HCT116 (cell line): ENCODE data around the gene LRRC42. TPM values are rescaled to one million over a fixed set of nuclear protein-coding genes. Genes with fewer than 3 reads are reported as not detected.

Experiments used
- ATAC-seq: fragments of 200-7000 bp; cut with Tn5 transposase; 2 replicates; pipeline ENCODE4 v1.9.1; 2020; ENCODE audit warnings: mild to moderate bottlenecking, moderate library complexity
- BruUV-seq: library from RNA; stranded (reverse); fragments of 400-500 nt; replicated peaks from 2 replicates; lab custom pipeline; 2021; lab: Mats Ljungman, UMichigan
- CTCF ChIA-PET: fragments of 300-600 bp; sonication (Branson Sonifier 250); formaldehyde crosslinking; loops from one replicate; lab custom pipeline; 2021; ENCODE audit warnings: antibody characterized with exemption; lab: Charles Lee
- POLR2A ChIA-PET: fragments of 300-600, 350-600 bp; sonication (Branson Sonifier 250); formaldehyde crosslinking; loops from one replicate; lab custom pipeline; 2021; ENCODE audit warnings: antibody characterized with exemption; lab: Charles Lee
- RAD21 ChIA-PET, 2 experiments: fragments of 300-600 bp; sonication (Branson Sonifier 250); formaldehyde crosslinking; loops; one replicate each; lab custom pipeline; 2023; ENCODE audit warnings: low total read pairs in 2 of 2; ENCODE audit not compliant: uncharacterized antibody in 2 of 2, unreplicated experiment in 2 of 2, low non-redundant PET in 1 of 2; lab: Charles Lee
- DNase-seq: peaks from one replicate; pipeline ENCODE4 v3.0.0-alpha.2; 2010; ENCODE audit warnings: low read depth, low spot score
- H2AFZ ChIP-seq: fragments of 200-600 bp; shearing (Covaris generic), sonication (generic); 2 replicates; pipeline ENCODE4 v1.6.1; 2017; ENCODE audit warnings: low read depth, mixed run types, mixed read lengths, antibody characterized with exemption, low read length; ENCODE audit not compliant: poor library complexity, severe bottlenecking
- H3K27ac ChIP-seq: 2 replicates; pipeline ENCODE4 v1.5.1; 2012; ENCODE audit warnings: low read depth, low read length
- H3K27me3 ChIP-seq: fragments of 200-600 bp; sonication (generic); 2 replicates; pipeline ENCODE4 v1.6.1; 2016; ENCODE audit warnings: mixed run types, low read length, mixed read lengths; ENCODE audit not compliant: insufficient read depth
- H3K36me3 ChIP-seq, 2 experiments: fragments of 200-500 bp in 1 of 2; fragments of 200-600 bp in 1 of 2; sonication (Bioruptor generic) in 1 of 2; sonication (generic) in 1 of 2; 2 replicates each; pipeline versions ENCODE4 v1.5.1 to v1.6.1; 2014 to 2016; ENCODE audit warnings: low read length in 2 of 2, inconsistent platforms in 1 of 2, mixed read lengths in 1 of 2, mixed run types in 1 of 2; ENCODE audit not compliant: insufficient read depth in 2 of 2, control insufficient read depth in 1 of 2
- H3K4me1 ChIP-seq, 2 experiments: fragments of 200-600 bp in 1 of 2; sonication (generic) in 1 of 2; 2 replicates each; pipeline versions ENCODE4 v1.5.1 to v1.6.1; 2012 to 2017; ENCODE audit warnings: low read length in 2 of 2, inconsistent platforms in 1 of 2, mild to moderate bottlenecking in 1 of 2, mixed read lengths in 1 of 2, mixed run types in 1 of 2, moderate library complexity in 1 of 2; ENCODE audit not compliant: insufficient read depth in 2 of 2, control insufficient read depth in 1 of 2
- H3K4me2 ChIP-seq: fragments of 200-600 bp; sonication (generic); 2 replicates; pipeline ENCODE4 v1.6.1; 2017; ENCODE audit warnings: mixed run types, low read length, mixed read lengths
- H3K4me3 ChIP-seq, 2 experiments: fragments of 200-600 bp in 1 of 2; sonication (generic) in 1 of 2; replicated peaks in 1 of 2; 2 replicates each; pipeline ENCODE4 v1.5.1; 2011 to 2016; ENCODE audit warnings: low read length in 2 of 2, control low read depth in 1 of 2, low read depth in 1 of 2, mild to moderate bottlenecking in 1 of 2, mixed read lengths in 1 of 2, mixed run types in 1 of 2
- H3K79me2 ChIP-seq: fragments of 200-600 bp; sonication (generic); 2 replicates; pipeline ENCODE4 v1.6.1; 2017; ENCODE audit warnings: mild to moderate bottlenecking, mixed run types, low read length, moderate library complexity, mixed read lengths; ENCODE audit not compliant: insufficient read depth
- H3K9ac ChIP-seq: fragments of 200-600 bp; sonication (generic); 2 replicates; pipeline ENCODE4 v1.6.1; 2016; ENCODE audit warnings: low read length, mixed read lengths
- H3K9me2 ChIP-seq: fragments of 200-600 bp; sonication (generic), shearing (Covaris generic); 2 replicates; pipeline ENCODE4 v1.6.1; 2017; ENCODE audit warnings: mixed run types, mild to moderate bottlenecking, moderate library complexity; ENCODE audit not compliant: insufficient read depth
- H3K9me3 ChIP-seq, 2 experiments: fragments of 200-500 bp in 1 of 2; fragments of 200-600 bp in 1 of 2; sonication (Bioruptor generic) in 1 of 2; sonication (generic) in 1 of 2; 2 replicates each; pipeline ENCODE4 v1.6.1; 2014 to 2017; ENCODE audit warnings: low read length in 2 of 2, mixed read lengths in 2 of 2, inconsistent platforms in 1 of 2, low read depth in 1 of 2, mild to moderate bottlenecking in 1 of 2, mixed run types in 1 of 2, moderate library complexity in 1 of 2; ENCODE audit not compliant: control insufficient read depth in 1 of 2, insufficient read depth in 1 of 2
- H4K20me1 ChIP-seq: fragments of 200-600 bp; sonication (generic), shearing (Covaris generic); 2 replicates; pipeline ENCODE4 v1.6.1; 2017; ENCODE audit warnings: mixed run types, mild to moderate bottlenecking, moderate library complexity; ENCODE audit not compliant: insufficient read depth
- CBX3 ChIP-seq: IDR thresholded peaks from 2 replicates; pipeline ENCODE4 v1.6.1; 2012; ENCODE audit warnings: low read depth
- EGR1 ChIP-seq: IDR thresholded peaks from 2 replicates; pipeline ENCODE4 v1.6.1; 2012; ENCODE audit warnings: low read depth
- ELF1 ChIP-seq: IDR thresholded peaks from 2 replicates; pipeline ENCODE4 v1.6.1; 2012; ENCODE audit warnings: low read depth, borderline replicate concordance
- EZH2 ChIP-seq: fragments of 200-600 bp; sonication (generic); IDR thresholded peaks from 2 replicates; pipeline ENCODE4 v1.6.1; 2017; ENCODE audit warnings: antibody characterized with exemption, mixed run types
- EZH2phosphoT487 ChIP-seq: fragments of 200-600 bp; IDR thresholded peaks from 2 replicates; pipeline ENCODE4 v1.6.1; 2018; ENCODE audit warnings: antibody characterized with exemption, borderline replicate concordance
- JUND ChIP-seq: IDR thresholded peaks from 2 replicates; pipeline ENCODE4 v1.6.1; 2012
- SIN3A ChIP-seq: IDR thresholded peaks from 2 replicates; pipeline ENCODE4 v1.6.1; 2012; ENCODE audit warnings: low read depth
- SRF ChIP-seq: IDR thresholded peaks from 2 replicates; pipeline ENCODE4 v1.6.1; 2012; ENCODE audit warnings: low read depth
- TCF7L2 ChIP-seq: IDR thresholded peaks from 2 replicates; pipeline ENCODE4 v1.7.0; 2011; ENCODE audit warnings: borderline replicate concordance, inconsistent platforms; ENCODE audit not compliant: insufficient read depth, insufficient read length; ENCODE audit errors: extremely low read depth
- YY1 ChIP-seq: IDR thresholded peaks from 2 replicates; pipeline ENCODE4 v1.6.1; 2011; ENCODE audit warnings: low read length, low read depth, moderate library complexity, mild to moderate bottlenecking; ENCODE audit not compliant: insufficient replicate concordance; ENCODE audit errors: extremely low read depth
- intact Hi-C: fragments of 100-400 bp; cut with micrococcal nuclease; formaldehyde crosslinking; loops from 2 replicates; pipeline ENCODE4 v1.10.0; 2022
- total RNA-seq: library from RNA; stranded (reverse); gene quantifications from one replicate; pipeline ENCODE4 v1.2.1, GENCODE V29; 2021; ENCODE audit not compliant: unreplicated experiment
- TF ChIP-seq, protein P1 (sequence below): IDR thresholded peaks from 2 replicates; pipeline ENCODE4 v1.6.1; 2011; ENCODE audit warnings: mild to moderate bottlenecking, low read length, moderate library complexity; ENCODE audit not compliant: insufficient replicate concordance; ENCODE audit errors: extremely low read depth
- TF ChIP-seq, protein P2 (sequence below): IDR thresholded peaks from 2 replicates; pipeline ENCODE4 v1.6.1; 2012; ENCODE audit warnings: low read depth

The LRRC42 gene
- total RNA-seq, 1 experiment from 2014 or later, result 62.5 TPM

DNA sequence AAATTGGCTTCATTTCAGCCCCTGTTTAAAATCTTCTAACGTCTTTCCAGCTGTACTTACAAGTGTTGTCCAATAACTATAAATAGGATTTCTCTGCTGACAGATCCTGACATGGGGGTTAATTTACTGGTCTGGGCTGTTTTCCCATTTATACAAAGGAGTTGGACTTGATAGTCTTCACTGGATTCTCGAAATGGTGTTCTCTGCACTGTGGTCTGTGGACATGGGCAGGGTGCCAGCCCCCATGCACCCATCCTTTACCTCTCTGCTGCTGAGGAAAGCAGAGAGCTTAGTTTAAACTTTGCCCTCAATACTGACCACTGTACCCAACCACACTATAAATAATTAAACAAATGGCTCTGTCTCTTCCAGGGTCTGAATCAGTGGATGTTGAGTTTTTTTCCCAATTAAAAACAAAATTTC, 46.9 kb upstream of the LRRC42 start:
- no peak overlapping the region for H2AFZ ChIP-seq
- ATAC-seq, result no peak

DNA sequence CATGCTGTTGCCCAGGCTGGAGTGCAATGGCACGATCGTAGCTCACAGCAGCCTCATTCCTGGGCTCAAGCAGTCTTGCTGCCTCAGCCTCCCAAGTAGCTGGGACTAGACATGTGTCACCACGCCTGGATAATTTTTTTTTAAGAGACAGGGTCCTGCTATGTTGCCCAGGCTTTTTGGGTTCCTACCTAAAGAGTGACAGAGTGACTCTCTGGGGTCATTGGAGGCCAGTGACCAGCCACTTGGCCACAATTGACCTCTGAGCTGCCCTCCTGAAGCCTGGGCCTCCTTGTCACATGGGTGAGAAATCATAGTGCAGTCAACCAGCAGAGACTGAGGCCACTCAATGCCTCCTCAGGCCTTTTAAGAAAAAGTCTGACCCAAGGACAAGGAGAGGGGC, 46.4 kb upstream of the LRRC42 start:
- H4K20me1 ChIP-seq, result no peaks in the 10 kb centered on the region
- CTCF ChIA-PET, result no interaction called here
- H3K27ac ChIP-seq, result no peak overlapping the region
- POLR2A ChIA-PET, result no interaction called here
- H3K36me3 ChIP-seq, result no peaks in the 10 kb centered on the region
- BruUV-seq, result no TSS peak
- RAD21 ChIA-PET, result no interaction called here
- no peak overlapping the region for H3K9ac ChIP-seq
- DNase-seq, result no peak
- H3K4me3 ChIP-seq, result no peak overlapping the region
- no peaks in the 10 kb centered on the region for H3K9me3 ChIP-seq
- H3K4me2 ChIP-seq, result no peak overlapping the region
- H3K9me2 ChIP-seq, result no peaks in the 10 kb centered on the region
- ATAC-seq, result no peak
- H3K27me3 ChIP-seq, result no peaks in the 10 kb centered on the region
- no peaks in the 10 kb centered on the region for H3K79me2 ChIP-seq
- H2AFZ ChIP-seq, result no peak overlapping the region
- no peak for TF ChIP-seq TCF7L2
- no peak for TF ChIP-seq EZH2
- no peak for TF ChIP-seq SRF
- TF ChIP-seq CBX3, result no peak
- TF ChIP-seq EGR1, result no peak
- no peak for TF ChIP-seq ELF1
- TF ChIP-seq EZH2phosphoT487, result no peak
- no peak for TF ChIP-seq SIN3A
- TF ChIP-seq YY1, result no peak
- TF ChIP-seq JUND, result no peak
- TF ChIP-seq, protein P1, sequence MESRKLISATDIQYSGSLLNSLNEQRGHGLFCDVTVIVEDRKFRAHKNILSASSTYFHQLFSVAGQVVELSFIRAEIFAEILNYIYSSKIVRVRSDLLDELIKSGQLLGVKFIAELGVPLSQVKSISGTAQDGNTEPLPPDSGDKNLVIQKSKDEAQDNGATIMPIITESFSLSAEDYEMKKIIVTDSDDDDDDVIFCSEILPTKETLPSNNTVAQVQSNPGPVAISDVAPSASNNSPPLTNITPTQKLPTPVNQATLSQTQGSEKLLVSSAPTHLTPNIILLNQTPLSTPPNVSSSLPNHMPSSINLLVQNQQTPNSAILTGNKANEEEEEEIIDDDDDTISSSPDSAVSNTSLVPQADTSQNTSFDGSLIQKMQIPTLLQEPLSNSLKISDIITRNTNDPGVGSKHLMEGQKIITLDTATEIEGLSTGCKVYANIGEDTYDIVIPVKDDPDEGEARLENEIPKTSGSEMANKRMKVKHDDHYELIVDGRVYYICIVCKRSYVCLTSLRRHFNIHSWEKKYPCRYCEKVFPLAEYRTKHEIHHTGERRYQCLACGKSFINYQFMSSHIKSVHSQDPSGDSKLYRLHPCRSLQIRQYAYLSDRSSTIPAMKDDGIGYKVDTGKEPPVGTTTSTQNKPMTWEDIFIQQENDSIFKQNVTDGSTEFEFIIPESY, result no peak
- TF ChIP-seq, protein P2, sequence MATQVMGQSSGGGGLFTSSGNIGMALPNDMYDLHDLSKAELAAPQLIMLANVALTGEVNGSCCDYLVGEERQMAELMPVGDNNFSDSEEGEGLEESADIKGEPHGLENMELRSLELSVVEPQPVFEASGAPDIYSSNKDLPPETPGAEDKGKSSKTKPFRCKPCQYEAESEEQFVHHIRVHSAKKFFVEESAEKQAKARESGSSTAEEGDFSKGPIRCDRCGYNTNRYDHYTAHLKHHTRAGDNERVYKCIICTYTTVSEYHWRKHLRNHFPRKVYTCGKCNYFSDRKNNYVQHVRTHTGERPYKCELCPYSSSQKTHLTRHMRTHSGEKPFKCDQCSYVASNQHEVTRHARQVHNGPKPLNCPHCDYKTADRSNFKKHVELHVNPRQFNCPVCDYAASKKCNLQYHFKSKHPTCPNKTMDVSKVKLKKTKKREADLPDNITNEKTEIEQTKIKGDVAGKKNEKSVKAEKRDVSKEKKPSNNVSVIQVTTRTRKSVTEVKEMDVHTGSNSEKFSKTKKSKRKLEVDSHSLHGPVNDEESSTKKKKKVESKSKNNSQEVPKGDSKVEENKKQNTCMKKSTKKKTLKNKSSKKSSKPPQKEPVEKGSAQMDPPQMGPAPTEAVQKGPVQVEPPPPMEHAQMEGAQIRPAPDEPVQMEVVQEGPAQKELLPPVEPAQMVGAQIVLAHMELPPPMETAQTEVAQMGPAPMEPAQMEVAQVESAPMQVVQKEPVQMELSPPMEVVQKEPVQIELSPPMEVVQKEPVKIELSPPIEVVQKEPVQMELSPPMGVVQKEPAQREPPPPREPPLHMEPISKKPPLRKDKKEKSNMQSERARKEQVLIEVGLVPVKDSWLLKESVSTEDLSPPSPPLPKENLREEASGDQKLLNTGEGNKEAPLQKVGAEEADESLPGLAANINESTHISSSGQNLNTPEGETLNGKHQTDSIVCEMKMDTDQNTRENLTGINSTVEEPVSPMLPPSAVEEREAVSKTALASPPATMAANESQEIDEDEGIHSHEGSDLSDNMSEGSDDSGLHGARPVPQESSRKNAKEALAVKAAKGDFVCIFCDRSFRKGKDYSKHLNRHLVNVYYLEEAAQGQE, result no peak
- H3K4me1 ChIP-seq, result peaks cover 0 to 8% of the 10 kb centered on the region in 2 experiments; a peak in 1 of 4 replicates
- intact Hi-C loops, result no loop called here

More for the DNA sequence above, 46.9 kb upstream of the LRRC42 start:
- H3K27me3 ChIP-seq, result no peaks in the 10 kb centered on the region
- no TSS peak for BruUV-seq
- DNase-seq, result no peak
- ChIA-PET POLR2A (no interaction called here), CTCF (interaction anchor here (0.8 kb wide), 1 partner anchor 21 kb away, joined by 3 read pairs; no protein-coding TSS in a partner anchor), RAD21 (no interaction called here)
- H3K79me2 ChIP-seq, result no peaks in the 10 kb centered on the region
- intact Hi-C loops, result no loop called here
- H3K4me1 ChIP-seq, result peaks cover 0 to 8% of the 10 kb centered on the region in 2 experiments; a peak in 1 of 4 replicates
- H3K36me3 ChIP-seq, result no peaks in the 10 kb centered on the region
- no peak overlapping the region for H3K9ac ChIP-seq
- H4K20me1 ChIP-seq, result no peaks in the 10 kb centered on the region
- no peak overlapping the region for H3K4me2 ChIP-seq
- H3K4me3 ChIP-seq, result no peak overlapping the region
- H3K27ac ChIP-seq, result no peak overlapping the region
- no peaks in the 10 kb centered on the region for H3K9me3 ChIP-seq
- H3K9me2 ChIP-seq, result no peaks in the 10 kb centered on the region
- no peak for TF ChIP-seq YY1
- TF ChIP-seq, all 23 proteins: peak for 0
